Activated CD4-positive, alpha-beta T cell treated with anti-CD3 and anti-CD28 coated beads, Interleukin-10, Interleukin-2, amounts not matched to agents 100 ng/mL and 50 ng/mL, durations not matched to agents 16 hours and 8 hours (primary cell): Measurements from ENCODE around the gene C11orf98.
"Not testable (repeated sequence)": the region's sequence is repeated elsewhere in the genome, so short reads cannot be mapped to it uniquely, and the experiment has no call there.

ENCODE experiments used
- DNase-seq: peaks from one replicate; pipeline ENCODE4 v3.0.0-alpha.2; 2020

The C11orf98 gene

DNA sequence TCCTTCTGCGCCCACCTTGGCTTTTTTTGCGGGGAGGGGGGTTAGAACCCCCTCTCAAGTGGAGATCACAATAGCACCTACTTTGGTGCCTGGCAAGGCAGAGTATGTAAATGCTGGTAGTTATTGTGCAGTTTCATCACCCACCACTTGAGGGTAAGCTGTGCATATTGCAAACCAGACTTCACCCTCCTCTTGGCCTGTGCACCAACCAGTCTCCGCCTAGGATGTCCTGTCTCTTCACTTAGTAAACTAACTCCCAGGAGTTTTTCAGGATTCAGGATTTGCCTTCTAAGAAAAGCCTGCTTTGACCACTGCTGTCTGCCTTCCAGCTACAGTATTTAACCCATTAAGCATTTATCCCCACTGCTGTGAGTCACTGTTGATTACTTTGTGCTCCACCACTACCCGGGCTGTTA, 15.8 kb upstream of the C11orf98 start:
- peak; percentile 71 for DNase-seq

- DNase-seq: peak; percentile 89
Measured at GRCh38 chr11:62678770-62679696, 14.0 kb upstream of the C11orf98 start, which contains the start of gene UBXN1. UBXN1 (minus strand) TSS chr11:62679073; CDS start chr11:62678923, 150 bp downstream.

DNA sequence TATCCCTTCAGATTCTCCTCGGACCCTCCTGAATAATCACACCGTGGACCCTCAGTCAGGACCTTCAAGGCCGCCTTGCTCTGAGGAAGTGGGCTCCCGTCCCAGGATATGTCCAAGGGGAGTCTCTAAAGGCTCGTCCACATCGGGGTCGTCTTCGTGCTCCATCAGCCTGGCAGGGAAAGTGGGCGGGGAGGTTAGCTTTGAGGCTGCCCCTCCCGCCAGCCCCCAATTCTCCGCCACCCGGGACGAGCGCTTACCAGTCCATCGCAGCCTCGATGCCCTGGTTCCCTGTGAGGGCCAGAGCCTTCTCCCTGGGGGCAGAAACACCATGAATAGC, 13.4 kb upstream of the C11orf98 start:
- DNase-seq: no peak

DNA sequence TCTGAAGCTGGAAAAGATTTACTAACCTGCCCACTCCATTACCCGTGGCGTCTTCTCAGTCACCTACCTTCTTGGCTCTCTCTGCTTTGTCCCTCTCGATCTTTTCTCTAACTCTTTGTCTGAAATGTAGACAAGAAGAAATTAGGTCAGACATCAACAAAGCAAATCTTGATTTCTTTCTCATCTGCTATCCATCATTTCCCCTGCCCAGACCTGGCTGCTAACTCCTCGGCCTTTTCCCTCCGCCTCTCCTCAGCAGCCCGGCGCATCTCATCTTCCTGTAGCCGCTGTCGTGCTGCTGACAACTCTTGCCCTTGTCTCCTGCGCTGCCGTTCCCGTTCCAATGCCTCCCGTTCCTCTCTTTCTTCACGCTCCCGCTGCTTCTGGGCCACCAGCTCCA, 12.7 kb upstream of the C11orf98 start:
- no peak for DNase-seq

- DNase-seq: no peak
Measured at GRCh38 chr11:62677156-62677555, 12.1 kb upstream of the C11orf98 start.

GRCh38 chr11:62676698-62677097, 11.7 kb upstream of the C11orf98 start:
- no peak for DNase-seq

DNA sequence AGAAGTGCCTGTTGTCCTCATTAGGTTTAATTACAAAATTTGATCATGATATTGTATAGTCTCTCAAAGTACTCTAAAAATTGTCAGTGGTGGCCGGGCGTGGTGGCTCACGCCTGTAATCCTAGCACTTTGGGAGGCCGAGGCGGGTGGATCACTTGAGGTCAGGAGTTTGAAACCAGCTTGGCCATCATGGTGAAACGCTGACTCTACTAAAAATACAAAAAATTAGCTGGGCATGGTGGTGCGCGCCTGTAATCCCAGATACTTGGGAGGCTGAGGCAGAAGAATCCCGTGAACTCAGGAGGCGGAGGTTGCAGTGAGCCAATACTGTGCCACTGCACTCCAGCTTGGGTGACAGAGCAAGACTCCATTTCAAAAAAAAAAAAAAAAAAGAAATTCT, 10.4 kb upstream of the C11orf98 start:
- not testable (repeated sequence) for DNase-seq

- DNase-seq: no peak
Measured at GRCh38 chr11:62673196-62673525, 8.2 kb upstream of the C11orf98 start.

- peak; percentile 97 for DNase-seq
Measured at GRCh38 chr11:62671608-62672389, 6.8 kb upstream of the C11orf98 start, which contains the start of the genes LBHD1 and UQCC3. LBHD1 (minus strand) TSS chr11:62672267; CDS start chr11:62670031, 2,236 bp downstream. UQCC3 (plus strand) TSS chr11:62671673; CDS start chr11:62671746, 73 bp downstream.

DNA sequence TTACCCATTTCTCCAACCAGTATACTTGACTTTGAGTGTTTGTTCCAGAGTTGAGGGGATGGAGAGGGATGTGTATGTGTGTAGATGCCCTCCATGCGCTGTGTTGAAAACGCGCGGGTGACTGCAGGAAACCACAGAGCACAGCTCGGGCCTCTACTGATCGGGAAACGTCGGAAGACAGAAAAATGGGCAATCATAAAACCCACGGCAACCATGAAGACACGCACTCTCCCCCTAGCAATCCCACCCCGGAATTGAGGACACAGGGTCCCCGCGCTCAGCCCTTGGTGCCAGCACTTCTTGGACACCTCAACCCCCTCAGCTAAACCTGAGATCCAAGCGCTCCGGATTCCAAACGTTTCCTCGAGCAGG, 6.2 kb upstream of the C11orf98 start:
- DNase-seq: no peak

GRCh38 chr11:62669420-62670161, 4.6 kb upstream of the C11orf98 start:
- DNase-seq: no peak

DNA sequence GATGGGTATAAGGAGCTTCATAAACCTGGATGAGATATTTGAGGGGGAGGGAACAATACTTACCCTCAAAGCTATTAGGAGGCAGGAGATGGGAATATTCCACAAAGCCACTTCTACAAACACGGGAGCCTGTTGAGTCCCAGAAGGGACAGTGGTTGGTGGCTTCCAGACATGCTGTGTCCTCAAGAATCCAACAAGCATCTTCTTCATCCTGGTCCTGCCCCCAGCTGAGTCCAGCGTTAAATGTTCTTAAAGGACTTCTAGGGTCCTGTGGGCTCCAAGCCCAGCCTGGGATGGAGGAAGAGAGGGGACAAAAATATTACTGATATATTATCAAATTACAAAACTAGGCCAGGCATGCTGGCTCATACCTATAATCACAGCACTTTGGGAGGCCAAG, 2.5 kb upstream of the C11orf98 start:
- no peak for DNase-seq

GRCh38 chr11:62666259-62666926, 1.4 kb upstream of the C11orf98 start:
- DNase-seq: peak; percentile 39

GRCh38 chr11:62665599-62666258, 719 bp upstream of the C11orf98 start:
- peak; percentile 66 for DNase-seq

- DNase-seq: peak; percentile 67
Measured at GRCh38 chr11:62664405-62665074, 470 bp downstream of the C11orf98 start.

DNA sequence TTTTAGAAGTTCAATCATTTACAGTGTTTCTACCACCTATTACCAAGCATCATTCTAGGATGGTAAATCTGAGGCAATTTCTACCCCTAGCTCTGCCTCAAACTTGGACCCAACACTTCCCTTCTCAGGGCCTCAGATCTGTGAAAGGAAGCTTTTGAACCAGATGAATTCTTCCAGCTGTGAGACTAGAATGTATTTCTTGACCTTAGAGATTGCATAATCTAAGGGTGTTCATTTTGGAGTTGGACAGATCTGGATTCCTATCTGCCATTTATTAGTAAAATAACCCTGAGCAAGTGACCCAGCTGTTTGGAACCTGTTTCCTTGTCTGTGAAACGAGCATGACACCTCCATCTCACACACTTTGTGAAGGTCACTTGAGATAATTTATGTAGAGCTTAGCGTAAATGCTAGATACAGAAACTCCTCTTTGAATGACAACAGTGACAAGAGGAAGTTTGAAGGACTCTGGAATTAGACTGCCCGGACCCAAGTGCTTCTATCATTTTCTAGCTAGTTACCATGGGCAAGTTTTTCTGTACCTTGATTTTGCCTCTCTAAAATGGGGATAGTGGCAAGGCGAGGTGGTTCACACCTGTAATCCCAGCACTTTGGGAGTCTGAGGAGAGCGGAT, 8.1 kb downstream of the C11orf98 start:
- DNase-seq: no peak

- DNase-seq: no peak
Measured at GRCh38 chr11:62654297-62654696, 10.7 kb downstream of the C11orf98 start.

GRCh38 chr11:62652161-62653006, 12.6 kb downstream of the C11orf98 start:
- peak; percentile 49 for DNase-seq

- not testable (repeated sequence) for DNase-seq
Measured at GRCh38 chr11:62650283-62650682, 14.7 kb downstream of the C11orf98 start.

DNA sequence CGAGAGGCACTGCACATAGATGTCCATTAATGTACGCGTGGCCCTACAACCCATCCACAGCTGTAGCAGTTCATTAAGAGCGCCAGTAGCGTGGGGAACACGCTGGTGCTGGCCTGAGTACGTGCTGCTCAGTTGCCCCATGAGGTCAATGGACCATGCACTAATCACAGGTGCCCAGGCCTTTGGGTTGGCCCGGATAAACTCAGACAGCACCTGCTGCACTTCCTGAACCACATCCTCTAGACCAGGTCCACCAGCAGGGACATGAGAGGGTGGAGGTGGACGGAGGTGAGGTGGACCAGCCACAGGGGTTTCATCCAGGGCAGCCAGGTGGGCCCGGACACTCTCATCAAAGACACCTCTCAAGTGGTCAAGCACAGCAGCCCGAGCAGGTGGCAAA, 15.5 kb downstream of the C11orf98 start:
- no peak for DNase-seq
